GM12891 (cell line): ENCODE measurements around the gene CSTPP1.

Experiments
- POLR2A ChIP-seq: IDR thresholded peaks from 2 replicates; pipeline ENCODE4 v1.6.1; 2011; ENCODE audit warnings: low read depth, low read length, control low read depth
- POLR2AphosphoS5 ChIP-seq: IDR thresholded peaks from 2 replicates; pipeline ENCODE4 v1.6.1; 2011; ENCODE audit warnings: low read depth, low read length, control low read depth
- TAF1 ChIP-seq: IDR thresholded peaks from 2 replicates; pipeline ENCODE4 v1.6.1; 2011; ENCODE audit warnings: low read depth, low read length, control low read depth

DNA sequence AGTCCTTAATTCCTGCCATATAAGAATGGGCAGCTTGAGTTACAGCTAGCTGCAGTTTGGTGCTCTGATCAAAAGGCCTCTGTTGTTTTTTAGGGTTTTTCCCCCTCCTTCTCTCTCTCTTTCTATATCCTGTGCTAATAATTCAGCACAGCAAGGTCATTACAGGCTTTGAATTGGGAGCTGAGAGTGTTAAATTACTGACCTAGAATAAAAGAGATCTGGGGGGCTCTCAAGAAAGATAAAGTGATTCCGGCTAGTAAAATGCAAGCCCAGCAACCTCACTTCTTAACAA lies 84.9 kb downstream of the CSTPP1 start:
- TF ChIP-seq POLR2A (no peak), POLR2AphosphoS5 (no peak), TAF1 (no peak)
